ENCODE results near the gene HOXC12. TPM values are rescaled to one million over a fixed set of nuclear protein-coding genes. Genes with fewer than 3 reads are reported as not detected.

Gene HOXC12
- total and polyA plus RNA-seq, 2 of the 8 experiments (the other 6 are each of a cell fraction or from before 2014, with no cell fraction given): not detected

- Histone ChIP-seq H4K20me1 (replicated peaks in 1 of 2; ENCODE audit: control insufficient read depth in 1 of 2, insufficient read depth in 2 of 2, low read length in 2 of 2) (peaks cover 12 to 29% of the 10 kb centered on the region in 2 experiments), H3K56ac (replicated peaks; ENCODE audit: insufficient read length, low read depth, low read length) (no peak overlapping the region), H2BK15ac (ENCODE audit: low read length) (no peak overlapping the region), H2AFZ (ENCODE audit: low read length) (no peak overlapping the region), H3K4me2 (ENCODE audit: insufficient read depth in 1 of 2, low read depth in 2 of 2, low read length in 2 of 2) (peak overlapping the region; percentile 36 to 52; a peak in 3 of 4 replicates), H3K18ac (ENCODE audit: extremely low read depth, low read length) (no peak overlapping the region), H2BK120ac (replicated peaks; ENCODE audit: low read depth, low read length) (no peak overlapping the region), H3K9me3 (ENCODE audit: insufficient read depth in 2 of 2, low read depth in 1 of 2, low read length in 1 of 2) (no peaks in the 10 kb centered on the region), H3K4me3 (ENCODE audit: extremely low read depth in 1 of 4, insufficient read depth in 2 of 4, low read depth in 3 of 4, low read length in 4 of 4) (peak overlapping the region in 1 of 4 experiments; percentile 29; a peak in 3 of 8 replicates), H3K27me3 (replicated peaks in 1 of 4; ENCODE audit: control insufficient read depth in 3 of 4, extremely low read depth in 1 of 4, insufficient read depth in 3 of 4, low read length in 3 of 4) (peaks cover 91 to 100% (median 98%) of the 10 kb centered on the region in 4 experiments), H2AK5ac (ENCODE audit: low read depth, low read length) (no peak overlapping the region), H3K36me3 (ENCODE audit: control insufficient read depth in 2 of 4, insufficient read depth in 4 of 4, low read length in 3 of 4) (peaks cover 0 to 6% (median 0%) of the 10 kb centered on the region in 4 experiments; a peak in 1 of 8 replicates), H3K4ac (replicated peaks; ENCODE audit: insufficient read length, low read depth, low read length) (no peak overlapping the region), H2BK5ac (ENCODE audit: low read depth, low read length) (no peak overlapping the region), H3K14ac (ENCODE audit: insufficient read length) (no peak overlapping the region), H3K9ac (replicated peaks in 1 of 4; ENCODE audit: extremely low read depth in 1 of 4, low read depth in 3 of 4, low read length in 3 of 4) (no peak overlapping the region), H4K8ac (ENCODE audit: extremely low read depth, insufficient read depth, low read length) (no peak overlapping the region), H3K4me1 (replicated peaks in 1 of 4; ENCODE audit: control insufficient read depth in 3 of 4, insufficient read depth in 4 of 4, low read length in 3 of 4) (peaks cover 0 to 6% (median 5%) of the 10 kb centered on the region in 4 experiments; a peak in 4 of 7 replicates), H3K79me2 (ENCODE audit: control insufficient read depth in 1 of 2, insufficient read depth in 2 of 2, low read length in 2 of 2) (no peaks in the 10 kb centered on the region), H2BK12ac (ENCODE audit: low read depth, low read length) (0 out of 2 replicates have a peak overlapping the region, but pooled peaks have one; percentile 14), H3K79me1 (ENCODE audit: low read depth, low read length) (no peaks in the 10 kb centered on the region), H2BK20ac (ENCODE audit: low read length) (no peak overlapping the region), H3K27ac (ENCODE audit: low read depth, low read length) (no peak overlapping the region), H3K23ac (ENCODE audit: insufficient read length) (no peak overlapping the region), H4K5ac (ENCODE audit: insufficient read length, low read depth, low read length) (no peak overlapping the region), H3K23me2 (ENCODE audit: low read depth, low read length) (no peaks in the 10 kb centered on the region; the same call in 1 of the 2 replicates), H4K91ac (replicated peaks; ENCODE audit: insufficient read length, low read length) (no peak overlapping the region)
- ChIA-PET POLR2A (ENCODE audit: partially characterized antibody) (interaction anchor here (0.7 to 3.0 kb wide), 5 partner anchors 11 to 279 kb away, joined by 3 to 12 read pairs (median 3); no protein-coding TSS in a partner anchor), CTCF (ENCODE audit: partially characterized antibody) (interaction anchor here (0.6 to 1.9 kb wide), 4 partner anchors 8 to 265 kb away, joined by 3 to 5 read pairs (median 4); no protein-coding TSS in a partner anchor)
- FAIRE-seq (no peak), DNase-seq (ENCODE audit: low read depth in 1 of 2, low spot score in 2 of 2) (no peak)
- WGBS, 2 experiments (ENCODE audit: extremely low coverage in 1 of 2, insufficient coverage in 1 of 2, insufficient read length in 1 of 2, insufficient replicate concordance in 2 of 2, low coverage in 1 of 2, low lambda C conversion rate in 2 of 2, missing lambda C conversion rate in 1 of 2): 26% methylated on average over 23 of the region's 23 CpGs; no CpG with 5 or more reads in 1 of the 2 experiments
- TF ChIP-seq HDAC2 (IDR thresholded peaks at IDR 0.05; ENCODE audit: borderline replicate concordance in 1 of 2, low read depth in 2 of 2, low read length in 2 of 2) (no peak), EZH2 (IDR thresholded peaks at IDR 0.05; ENCODE audit: low read depth, low read length, severe bottlenecking) (peak; percentile 54), SIN3A (conservative IDR thresholded peaks at IDR 0.05 in 1 of 2, IDR thresholded peaks at IDR 0.05 in 1 of 2; ENCODE audit: low read depth in 1 of 2, low read length in 2 of 2) (no peak), NANOG (IDR thresholded peaks at IDR 0.05; ENCODE audit: insufficient read depth, low read depth, low read length, poor library complexity, severe bottlenecking) (no peak), TEAD4 (IDR thresholded peaks at IDR 0.05; ENCODE audit: low read depth, low read length) (no peak), CEBPB (IDR thresholded peaks at IDR 0.05; ENCODE audit: low read depth, low read length) (no peak), SIRT6 (IDR thresholded peaks at IDR 0.05; ENCODE audit: low read length) (no peak), SUZ12 (IDR thresholded peaks at IDR 0.05; ENCODE audit: low read length) (peak; percentile 25; the same call in 1 of the 2 replicates), TAF7 (optimal IDR thresholded peaks at IDR 0.05; ENCODE audit: borderline replicate concordance, low read depth, low read length) (no peak), RNF2 (IDR thresholded peaks at IDR 0.05; ENCODE audit: borderline replicate concordance, low read depth, low read length, missing control alignments, poor library complexity, severe bottlenecking) (peak; percentile 62)
Observed at GRCh38 chr12:53937596-53938325, 16.9 kb upstream of the HOXC12 start.

Data from H1 (cell line).